Measurements from ENCODE around the gene LY86.

Gene LY86

DNA sequence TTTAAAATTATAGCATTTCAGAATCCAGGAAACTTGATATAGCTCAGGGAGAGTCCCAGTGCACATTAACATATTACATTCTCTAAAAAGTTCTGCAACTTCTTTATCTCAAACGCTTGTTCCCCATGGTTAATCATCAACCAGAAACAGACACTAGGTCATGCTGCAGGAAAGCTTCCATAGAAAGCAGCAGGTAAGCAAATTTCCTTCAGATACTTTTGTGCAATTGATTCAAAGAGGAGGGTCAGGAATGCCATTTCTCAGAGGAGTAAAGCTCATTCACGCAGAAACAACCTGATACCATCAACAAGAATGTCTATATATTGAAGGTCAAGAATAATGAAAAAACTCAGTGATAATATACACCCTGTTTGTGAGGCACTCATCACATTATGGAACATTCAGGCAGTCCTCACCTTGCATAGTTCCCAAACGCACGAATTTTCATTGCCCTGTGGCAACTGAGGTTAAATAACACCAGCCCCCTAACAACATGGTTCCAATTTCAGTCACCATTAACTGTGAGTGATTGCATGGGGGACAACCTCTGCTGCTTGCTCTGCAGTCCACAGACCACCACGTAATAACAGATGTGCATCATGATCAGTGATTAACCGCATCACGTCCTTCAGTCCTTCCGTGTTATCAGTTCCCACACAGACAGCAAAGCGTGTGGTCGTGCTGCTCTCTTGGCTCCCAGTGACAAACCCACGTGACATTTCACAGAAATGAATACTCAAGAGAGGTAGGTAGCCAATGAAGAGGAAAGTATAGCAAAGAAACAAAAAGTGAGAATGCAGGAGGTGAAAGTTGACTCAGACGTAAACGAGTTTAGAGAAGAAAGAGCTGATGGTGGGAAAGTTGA, 95.7 kb downstream of the LY86 start:
- peak; percentile 74 to 78 for ATAC-seq

DNA sequence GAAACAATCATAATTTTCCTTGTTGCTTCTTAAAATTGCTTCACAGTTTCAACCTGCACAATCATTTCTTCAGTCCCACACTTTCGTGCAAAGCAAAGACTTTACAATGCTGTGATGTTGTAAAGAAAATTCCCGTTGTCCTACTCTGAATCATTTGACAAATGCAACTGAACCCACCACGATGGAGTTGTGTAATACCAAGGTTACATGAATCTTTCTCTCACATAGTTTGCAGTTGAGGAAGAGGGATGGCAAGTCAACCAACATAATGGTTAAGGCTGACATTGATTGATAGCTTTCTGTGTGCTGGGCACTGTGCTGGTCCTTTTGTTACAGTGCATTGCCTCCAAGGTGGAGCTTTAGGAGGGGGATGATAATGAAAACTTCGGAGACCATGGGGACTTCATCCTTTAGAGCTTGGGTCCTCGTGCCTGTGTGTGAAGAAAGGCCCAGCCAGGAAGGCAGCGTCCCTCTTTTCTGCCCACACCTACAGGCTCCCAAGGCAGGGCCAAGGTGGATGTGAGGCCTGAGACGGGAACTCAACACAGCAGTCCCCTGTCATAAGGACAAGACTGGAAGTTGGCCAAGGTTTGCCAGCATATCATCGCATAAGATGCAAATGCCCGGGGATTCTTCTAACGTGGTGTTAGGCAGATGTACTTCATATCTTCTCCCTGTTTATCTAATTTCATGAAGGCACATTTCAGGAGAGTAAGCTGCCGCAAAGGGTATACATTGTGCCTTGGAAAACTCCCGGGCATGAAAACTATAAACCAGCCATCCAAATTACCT, 96.9 kb downstream of the LY86 start:
- ATAC-seq = no peak

DNA sequence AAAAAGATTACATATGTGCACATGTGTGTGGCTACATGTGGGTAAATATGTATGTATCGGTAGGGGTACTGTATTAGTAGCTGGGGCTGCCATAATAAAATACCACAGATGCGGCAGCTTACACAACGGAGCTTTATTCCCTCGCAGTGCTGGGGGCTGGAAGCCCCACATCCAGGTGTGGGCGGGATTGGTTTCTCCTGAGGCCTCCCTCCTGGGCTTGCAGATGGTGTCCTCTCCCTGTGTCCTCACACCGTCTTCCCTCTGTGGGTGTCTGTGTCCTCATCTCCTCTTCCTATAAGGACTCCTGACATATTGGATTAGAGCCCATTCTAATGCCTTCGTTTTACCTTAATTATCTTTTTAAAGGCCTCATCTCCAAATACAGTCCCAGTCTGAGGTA, 97.7 kb downstream of the LY86 start:
- no peak for ATAC-seq

DNA sequence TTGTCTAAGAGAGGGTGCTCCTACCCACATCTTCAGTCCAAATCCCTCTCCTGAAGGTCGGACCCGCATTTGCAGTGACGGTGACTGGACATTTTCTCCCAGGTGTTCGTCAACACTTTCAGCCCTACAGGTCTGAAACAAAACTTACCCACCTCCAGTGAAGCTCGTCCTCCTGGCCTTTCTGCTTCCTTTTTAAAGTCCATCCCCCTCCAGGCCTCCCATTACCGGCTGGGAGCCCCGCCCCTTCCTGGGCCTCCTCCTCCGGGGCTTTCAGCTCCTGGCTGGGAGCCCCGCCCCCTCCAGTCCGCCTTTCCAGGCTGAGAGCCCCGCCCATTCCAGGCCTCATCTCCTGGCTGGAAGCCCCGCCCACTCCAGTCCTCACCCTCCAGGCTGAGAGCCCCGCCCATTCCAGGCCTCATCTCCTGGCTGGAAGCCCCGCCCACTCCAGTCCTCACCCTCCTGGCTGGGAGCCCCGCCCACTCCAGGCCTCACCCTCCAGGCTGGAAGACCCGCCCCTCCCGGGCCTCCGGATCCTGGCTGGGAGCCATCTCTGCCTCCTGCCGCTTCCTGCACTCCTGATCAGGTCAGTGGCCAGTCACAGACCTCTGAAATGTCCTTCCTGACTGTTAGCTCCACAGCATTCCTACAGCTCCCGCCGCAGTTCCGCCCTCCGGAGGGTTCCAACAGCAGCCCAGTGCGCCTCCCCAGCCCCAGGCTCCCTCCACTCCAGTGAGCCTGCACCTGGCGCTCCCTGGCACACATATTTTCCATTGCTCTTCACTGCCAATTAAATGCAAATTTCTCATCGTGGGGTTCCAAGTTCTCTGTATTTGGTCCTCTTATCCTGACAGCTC, 98.5 kb downstream of the LY86 start:
- ATAC-seq = no peak

DNA sequence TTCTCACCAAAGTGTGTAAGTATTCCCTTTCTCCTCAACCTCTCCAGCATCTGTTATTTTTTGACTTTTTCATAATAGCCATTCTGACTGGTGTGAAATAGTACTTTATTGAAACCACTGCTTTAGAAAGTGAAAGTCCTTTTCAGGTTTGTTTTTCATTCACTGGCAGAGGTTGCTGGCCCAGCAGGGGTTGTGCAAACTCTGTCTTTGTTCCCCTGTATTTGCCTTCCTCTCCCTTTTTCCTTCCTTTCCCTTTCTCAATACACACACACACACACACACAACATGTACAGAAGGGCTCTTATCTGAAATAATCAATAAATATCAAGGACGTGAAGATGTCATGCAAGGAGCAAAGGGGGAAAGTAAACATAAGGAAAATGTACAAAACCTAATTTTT, 99.8 kb downstream of the LY86 start:
- no peak for ATAC-seq

DNA sequence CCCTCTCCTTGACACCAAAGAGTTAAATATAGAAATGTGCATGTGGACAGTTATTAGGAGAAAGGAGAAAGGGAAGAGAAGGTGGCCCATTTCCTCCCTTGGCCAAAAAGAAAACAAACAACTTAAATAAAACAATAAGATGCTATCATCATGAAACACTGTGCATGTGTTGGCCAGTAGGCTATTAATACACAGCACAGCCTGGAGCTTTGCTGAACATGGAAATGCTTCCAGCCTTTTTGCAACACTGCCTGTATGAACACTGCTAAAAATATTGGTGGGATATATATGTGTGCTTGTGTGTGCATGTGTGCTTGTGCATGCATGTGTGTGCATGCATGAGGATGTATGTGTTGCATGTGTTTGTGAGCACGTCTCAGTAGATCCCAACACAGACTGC, 100.4 kb downstream of the LY86 start:
- ATAC-seq = no peak

DNA sequence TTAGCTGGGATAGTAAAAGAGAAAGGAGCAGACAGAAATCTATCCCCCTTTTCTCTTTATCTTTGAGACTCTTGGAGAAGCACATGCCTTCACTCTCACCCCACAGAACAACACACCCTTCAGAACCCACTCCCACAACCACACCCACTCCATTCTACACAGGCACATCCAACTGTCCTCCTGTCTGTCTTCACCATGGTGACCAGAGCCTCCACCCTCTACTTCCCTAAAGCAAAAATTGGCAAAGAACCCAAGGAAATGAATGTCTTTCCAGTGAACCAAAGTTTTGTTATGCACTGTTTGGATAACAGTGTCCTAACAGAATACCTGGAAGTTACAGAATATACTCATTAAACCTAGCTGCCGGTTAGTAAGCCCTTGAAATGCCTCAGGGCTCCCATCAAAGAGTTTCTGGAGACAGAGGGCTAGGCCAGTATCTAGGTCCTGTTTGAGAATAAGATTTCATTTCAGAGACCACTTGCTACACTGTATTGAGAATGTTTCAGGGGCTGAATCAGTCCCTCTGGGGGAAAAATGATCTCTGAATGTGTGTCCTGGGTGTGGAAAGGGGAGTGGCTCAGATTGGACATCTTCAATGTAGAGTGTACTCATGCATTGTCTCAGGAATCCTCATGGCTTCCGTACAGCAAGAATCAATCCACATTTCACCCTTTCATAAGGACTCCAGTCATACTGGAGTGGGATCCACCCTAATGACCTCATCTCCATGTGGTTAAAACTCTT, 101.1 kb downstream of the LY86 start:
- ATAC-seq = no peak

DNA sequence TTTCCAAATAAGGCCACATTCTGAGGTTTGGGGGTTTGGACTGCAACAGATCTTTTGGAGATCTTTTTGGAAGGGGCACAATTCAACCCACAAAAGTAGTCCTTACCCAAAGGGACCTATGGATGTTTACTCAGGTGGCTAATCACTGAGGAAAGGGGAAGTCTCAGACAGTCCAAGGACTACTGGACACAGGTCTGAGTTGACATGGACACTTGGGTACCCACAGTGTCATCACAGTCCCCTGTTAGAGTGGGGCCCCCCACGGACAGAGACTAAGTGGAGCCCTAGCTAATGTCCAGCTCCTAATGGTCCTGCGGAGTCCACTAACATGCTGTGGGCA, 101.6 kb downstream of the LY86 start:
- no peak for ATAC-seq

DNA sequence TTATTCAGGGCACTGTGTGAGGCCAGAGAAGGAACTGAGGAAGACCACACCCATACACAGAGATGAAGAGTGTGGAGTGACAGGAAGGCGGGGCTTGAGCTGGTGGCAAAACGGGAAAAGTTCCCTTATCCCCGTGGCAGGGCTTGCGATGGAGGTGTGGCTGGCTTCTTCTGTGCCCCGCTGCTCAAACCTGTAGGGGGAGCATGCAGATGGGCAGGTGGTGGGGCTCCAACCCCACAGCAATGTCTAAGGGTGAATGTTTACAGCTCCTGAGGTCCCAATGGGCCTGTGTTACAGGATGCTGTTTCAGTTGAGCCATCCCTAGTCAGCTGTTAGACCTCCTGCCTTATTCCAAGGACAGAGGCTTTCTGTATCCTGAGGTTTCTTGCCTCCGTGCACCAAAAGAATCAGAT, 105.9 kb downstream of the LY86 start:
- ATAC-seq = no peak

DNA sequence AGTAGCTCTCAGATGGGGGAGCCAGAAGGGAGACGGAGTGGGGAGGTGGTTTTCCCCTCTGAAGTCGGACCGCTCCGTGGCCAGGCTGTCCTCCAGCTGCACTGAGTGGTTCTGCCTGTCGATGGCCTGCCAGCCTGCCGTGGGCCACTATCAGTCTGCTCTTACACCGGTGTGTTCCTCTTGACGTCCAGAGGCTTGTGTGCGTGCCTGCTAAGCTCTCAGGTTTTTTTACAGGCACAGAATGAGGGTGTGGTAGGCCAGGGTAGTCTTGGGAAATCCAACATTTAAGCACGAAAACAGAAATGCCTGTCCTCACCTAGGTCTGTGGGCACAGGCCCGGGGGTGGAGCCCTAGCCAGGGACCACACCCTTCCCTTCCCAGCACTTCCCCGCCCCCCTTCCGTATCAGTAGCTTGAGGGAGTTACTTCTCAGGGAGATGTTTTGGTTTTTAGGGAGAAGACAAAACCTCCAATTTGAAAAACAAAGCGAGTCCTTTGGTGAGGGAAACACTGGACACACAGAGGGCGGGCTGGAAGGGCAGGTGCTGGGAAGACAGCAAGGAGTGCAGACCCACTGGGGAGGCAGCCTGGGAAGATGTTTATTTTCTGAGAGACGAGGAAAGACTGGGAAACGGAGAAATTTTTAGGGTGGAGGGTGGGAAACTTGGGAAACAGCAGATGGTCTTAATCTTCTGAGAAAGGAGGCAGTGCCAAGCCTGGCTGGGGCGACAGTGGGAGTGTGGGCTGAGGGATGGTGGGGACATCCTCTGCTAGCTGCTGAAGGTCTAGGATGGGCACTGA, 106.5 kb downstream of the LY86 start:
- no peak for ATAC-seq

DNA sequence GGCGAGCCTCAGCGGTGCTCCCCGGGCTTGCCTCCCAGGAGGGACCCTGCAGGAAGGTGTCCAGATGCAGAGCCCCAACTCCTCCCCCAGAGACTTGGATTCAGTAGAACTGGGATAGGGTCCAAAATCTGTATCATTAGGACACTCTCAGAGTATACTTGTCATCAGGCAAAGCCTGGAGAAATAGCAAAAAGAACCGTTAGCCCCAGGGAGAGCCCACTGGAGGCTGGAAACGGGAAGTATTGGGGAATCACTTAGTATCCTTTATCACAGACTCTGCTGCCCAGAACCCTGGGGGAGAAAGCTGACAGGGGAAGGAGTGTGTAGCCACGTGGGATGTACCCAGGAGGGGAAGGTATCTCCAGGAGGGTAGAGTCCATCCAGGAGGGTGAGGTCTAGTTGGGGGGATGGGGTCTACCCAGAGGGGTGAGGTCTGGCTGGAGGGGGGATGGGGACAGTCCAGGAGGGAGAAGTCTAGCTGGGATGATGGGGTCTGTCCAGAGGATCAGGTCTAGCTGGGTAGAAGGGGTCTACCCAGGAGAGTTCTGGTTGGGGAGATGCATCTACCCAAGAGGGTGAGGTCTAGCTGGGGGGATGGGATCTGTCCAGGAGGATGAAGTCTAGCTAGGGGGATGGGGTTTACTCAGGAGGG, 107.2 kb downstream of the LY86 start:
- no peak for ATAC-seq

DNA sequence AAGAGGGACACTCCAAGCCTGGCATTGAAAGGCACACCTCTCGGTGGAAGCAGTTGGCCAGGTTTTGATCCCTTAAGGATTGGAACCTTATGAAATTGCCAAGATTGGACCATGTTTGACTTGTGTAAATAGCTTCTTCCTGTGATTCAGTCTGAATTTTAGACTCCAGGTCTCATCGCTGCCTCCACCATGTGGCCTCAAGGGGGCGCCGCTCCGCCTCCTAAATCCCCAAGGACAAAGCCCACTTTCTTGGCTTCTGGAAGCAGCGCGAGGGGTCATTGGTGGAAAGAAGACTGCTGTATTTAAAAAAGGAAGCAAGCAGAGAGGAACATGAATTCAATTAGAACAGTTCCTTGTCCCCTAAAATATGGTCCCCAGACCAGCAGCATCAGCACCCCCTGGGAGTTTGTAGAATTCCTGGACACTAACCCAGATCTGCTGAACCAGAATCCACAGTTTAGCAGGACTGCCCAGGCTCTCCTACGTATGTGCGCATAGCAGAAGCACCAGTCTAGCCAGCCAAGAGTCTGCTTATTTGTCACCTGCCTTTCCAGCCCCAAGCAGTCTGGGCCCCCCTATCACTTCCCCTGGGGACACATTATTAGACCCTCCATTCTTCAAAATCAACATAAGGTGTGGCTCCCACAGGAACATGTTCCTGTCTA, 108.5 kb downstream of the LY86 start:
- no peak for ATAC-seq

DNA sequence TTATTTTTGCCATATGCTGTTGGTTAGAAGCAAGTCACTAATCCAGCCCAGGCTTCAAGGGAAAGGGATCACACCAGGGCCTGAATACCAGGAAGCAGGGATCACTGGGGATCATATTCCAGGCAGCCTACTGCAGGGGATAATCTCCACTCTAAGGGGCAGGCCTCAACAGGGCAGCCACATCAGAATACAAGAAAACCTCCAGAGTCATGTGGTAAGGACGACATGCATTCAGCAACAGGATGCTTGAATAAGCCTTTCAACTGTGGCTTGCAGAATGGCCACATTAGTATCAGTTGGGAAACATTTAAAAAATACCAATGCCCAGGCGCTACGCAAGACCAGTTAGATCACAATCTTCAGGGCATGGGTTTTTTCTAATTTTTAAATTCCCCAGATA, 109.1 kb downstream of the LY86 start:
- no peak for ATAC-seq

DNA sequence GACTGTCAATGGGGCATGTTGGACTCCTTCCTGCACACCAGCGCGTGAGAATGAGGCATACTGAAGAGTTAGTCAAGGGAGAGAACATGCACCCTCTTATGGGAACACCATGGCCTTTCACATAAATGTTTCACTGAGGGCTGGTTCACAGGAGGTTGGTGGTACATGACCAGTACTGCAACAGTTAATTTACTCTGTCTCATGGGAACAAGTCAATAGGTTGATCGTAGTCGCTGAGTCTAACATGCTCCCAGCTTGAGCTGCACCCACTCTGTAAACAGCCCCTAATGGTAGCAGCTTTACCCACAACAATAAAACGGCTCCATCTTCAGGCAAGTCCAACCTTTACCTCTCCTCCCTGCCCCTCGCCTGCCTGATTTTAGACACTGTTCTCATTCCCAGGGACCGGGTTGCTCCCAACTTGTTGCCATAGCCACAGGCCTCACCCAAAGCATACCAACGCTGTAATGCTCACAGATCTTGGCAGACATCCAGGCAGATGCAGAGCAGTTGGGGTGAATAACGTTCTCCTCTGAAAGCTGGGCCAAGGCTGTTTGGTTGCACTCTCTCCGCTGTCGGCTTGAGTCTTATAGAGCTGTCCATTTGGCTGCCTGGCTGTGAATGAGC, 111.3 kb downstream of the LY86 start:
- no peak for ATAC-seq

DNA sequence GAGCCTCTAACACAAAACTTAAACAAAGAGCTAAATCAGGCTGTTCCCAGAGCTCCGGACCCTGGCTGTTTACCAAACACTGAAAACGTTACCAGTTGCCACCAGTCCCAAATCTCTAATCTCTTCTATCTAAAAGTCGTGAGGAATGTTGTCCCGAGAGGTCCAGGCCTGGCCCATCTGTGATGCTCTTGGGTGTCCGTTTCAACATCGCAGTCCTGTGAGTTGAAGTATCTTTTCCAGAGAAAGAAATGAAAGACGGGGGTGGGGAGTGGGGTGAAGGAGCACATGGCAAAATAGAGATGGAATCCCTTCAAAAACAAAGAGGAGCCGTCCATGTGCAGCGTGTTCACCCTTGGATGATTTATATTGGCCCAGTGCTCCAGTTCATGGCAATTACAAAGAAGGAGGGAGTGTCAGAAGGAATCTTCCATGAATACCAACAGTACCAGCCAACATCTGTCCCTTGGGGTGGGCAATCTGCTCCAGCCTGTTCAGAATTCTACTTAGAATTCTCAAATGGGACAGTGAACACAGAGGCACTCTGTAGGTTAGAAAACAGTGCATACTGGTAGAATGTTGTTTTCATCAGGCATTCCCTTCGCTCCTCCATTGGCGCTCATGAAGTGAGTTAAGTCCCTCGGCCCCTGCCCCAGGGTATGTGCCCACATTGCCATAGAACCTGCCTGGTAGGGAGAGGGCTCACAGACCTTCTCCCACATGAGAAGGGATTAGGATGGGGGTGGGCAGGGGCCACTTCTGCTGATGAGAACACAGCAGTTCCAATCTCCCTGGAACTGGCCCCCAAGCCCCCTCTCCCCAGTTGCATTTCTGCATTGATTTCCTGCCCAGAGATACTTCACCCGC, 112.1 kb downstream of the LY86 start:
- no peak for ATAC-seq

DNA sequence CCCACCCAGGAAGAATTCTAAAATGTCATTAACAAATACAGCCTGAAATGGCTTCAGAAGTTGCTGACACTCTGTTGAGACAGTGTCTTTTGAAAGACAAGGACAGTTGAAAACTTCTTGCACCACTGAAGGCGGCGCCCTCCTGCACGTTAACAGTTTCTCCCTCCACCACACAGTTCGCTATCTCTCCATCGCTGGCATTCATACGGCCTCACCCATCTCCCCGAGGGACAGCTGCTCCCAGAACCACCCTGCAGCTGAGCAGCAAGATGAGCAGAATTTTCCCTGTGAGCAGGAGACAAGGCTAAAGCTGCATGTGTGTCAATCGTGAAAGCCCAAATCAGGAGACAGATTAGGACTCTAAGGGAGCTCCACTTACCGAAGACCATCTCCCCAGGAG, 113.3 kb downstream of the LY86 start:
- no peak for ATAC-seq

DNA sequence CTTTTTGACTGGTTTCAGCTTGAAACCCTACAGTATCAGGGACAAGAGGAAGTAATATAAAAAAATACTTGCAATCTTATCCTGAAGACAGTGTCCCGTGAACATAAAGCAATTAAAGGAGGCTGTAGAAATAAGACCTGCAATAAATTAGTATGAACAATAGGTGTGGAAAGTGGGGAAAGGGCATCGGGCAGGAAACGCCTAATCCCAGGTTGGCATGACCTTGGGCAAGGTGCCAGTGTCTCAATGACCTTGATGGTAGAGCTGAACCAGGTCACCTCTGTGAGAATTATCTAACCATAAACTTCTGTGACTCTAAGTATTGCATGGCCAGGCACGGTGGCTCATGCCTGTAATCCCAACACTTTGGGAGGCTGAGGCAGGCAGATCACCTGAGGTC, 115.2 kb downstream of the LY86 start:
- ATAC-seq = no peak

Data from activated CD4-positive, CD25-positive, alpha-beta regulatory T cell treated with anti-CD3 and anti-CD28 coated beads, Interleukin-2, amount 50 U/mL, for 24 hours (primary cell).